Lower leg skin (tissue), 3 donors: Measurements from ENCODE around the gene GNPAT.

Experiments used
- POLR2A ChIP-seq, 2 donors: fragments of 450-650 bp; IDR thresholded peaks; one replicate each; pipeline ENCODE4 v1.6.1; 2016 to 2017; ENCODE audit warnings: antibody characterized with exemption in 2 of 2, mild to moderate bottlenecking in 1 of 2, moderate library complexity in 1 of 2
- TF ChIP-seq, protein P1 (sequence below), 3 donors: fragments of 450-650 bp; IDR thresholded peaks; one replicate each; pipeline ENCODE4 v1.5.1; 2016; ENCODE audit warnings: antibody characterized with exemption in 3 of 3, mild to moderate bottlenecking in 3 of 3, moderate library complexity in 2 of 3

DNA sequence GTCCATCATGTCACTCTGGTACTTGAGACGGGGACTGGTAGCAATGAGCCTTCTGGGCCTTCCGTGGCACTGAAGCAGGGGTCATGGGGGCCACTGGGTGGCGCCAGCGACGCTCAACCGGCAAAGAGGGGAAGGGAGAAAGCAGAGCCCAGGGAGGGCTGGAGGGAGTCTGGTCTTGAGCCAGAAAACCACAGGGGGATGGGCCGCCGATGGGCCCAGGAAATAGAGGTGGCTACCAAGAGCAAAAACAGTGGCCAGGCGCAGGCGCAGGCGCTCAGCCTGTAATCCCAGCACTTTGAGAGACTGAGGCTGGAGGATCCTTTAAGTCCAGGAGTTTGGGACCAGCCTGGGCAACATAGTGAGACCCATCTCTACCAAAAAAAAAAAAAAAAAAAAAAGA lies 74.9 kb downstream of the GNPAT start:
- TF ChIP-seq, protein P1, sequence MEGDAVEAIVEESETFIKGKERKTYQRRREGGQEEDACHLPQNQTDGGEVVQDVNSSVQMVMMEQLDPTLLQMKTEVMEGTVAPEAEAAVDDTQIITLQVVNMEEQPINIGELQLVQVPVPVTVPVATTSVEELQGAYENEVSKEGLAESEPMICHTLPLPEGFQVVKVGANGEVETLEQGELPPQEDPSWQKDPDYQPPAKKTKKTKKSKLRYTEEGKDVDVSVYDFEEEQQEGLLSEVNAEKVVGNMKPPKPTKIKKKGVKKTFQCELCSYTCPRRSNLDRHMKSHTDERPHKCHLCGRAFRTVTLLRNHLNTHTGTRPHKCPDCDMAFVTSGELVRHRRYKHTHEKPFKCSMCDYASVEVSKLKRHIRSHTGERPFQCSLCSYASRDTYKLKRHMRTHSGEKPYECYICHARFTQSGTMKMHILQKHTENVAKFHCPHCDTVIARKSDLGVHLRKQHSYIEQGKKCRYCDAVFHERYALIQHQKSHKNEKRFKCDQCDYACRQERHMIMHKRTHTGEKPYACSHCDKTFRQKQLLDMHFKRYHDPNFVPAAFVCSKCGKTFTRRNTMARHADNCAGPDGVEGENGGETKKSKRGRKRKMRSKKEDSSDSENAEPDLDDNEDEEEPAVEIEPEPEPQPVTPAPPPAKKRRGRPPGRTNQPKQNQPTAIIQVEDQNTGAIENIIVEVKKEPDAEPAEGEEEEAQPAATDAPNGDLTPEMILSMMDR (IDR thresholded peaks at IDR 0.05), result no peak
- no peak for TF ChIP-seq POLR2A (IDR thresholded peaks at IDR 0.05)
